Measurements from ENCODE around the gene MED10.

Gene MED10

GRCh38 chr5:6348476-6349000 is 29.8 kb downstream of the MED10 start:
- DNase-seq: no peak

DNA sequence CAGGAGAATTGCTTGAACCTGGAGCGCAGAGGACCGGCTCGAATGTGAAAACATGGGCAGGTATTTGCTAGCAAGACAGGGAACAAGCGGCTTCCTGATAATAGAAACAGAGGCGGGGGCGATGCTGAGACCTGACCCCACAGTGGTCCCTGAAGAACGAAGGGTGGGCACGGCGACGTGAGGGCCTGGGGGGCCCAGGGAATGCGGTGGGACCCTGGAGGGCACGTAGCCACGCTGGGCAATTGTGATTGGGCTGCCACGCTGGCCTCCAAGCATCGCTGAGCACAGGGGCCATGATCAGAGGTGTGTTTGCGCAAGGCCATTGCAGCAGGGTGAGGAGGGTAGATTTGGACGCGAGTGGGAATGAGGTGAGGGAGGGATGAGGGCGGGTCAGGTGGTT is 30.7 kb downstream of the MED10 start:
- no peak for DNase-seq

DNA sequence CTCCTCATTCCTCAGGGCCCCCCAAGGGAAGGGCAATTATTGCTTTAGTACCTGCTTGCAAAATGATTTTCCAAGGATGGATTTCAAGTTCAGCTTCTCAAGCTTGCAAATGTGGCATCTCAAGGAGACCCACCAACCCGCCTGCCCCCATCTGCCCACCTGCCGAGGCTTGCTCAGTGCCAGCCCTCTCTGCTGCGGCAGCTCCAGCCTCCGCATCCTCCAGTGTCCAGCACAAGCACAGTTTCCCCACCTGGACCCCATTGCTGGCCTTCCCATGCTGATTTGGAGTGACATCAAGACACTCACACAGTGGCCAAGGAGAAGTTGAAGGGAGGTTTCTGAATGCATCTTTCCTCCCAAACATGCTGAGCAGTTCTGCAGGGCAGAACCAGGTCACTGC is 31.2 kb downstream of the MED10 start:
- DNase-seq: no peak

GRCh38 chr5:6344593-6344989 is 33.8 kb downstream of the MED10 start:
- DNase-seq: no peak

DNA sequence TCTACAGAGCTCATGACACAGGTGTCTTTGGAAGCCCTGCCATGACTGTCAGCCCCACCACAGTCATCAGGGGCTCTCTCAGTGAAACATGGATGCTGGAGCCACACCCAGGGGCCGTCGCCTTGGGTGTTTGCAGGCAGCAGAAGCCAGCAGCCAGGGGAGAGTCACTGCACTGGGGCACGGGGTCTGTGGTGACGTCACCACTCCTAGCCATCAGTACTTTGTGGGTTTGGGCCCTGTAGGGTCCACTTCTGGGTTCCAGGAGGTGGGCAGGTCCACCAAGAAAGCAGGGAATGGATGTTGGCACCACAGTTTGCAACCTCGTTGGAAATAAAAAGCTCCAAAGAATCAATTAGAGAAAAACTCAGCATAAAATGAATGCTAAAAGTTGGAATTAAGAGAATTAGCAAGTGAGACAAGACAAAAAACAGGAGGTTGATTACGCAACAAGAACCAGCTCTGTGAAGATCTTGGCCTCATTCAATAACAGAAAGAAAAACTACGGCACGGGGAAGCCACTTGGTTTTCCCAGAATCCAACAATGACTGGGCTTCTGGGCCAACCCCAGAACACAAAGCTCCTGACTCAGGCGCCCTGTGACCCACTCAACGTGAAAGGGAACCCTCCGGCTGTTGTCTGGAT is 34.3 kb downstream of the MED10 start:
- no peak for DNase-seq

DNA sequence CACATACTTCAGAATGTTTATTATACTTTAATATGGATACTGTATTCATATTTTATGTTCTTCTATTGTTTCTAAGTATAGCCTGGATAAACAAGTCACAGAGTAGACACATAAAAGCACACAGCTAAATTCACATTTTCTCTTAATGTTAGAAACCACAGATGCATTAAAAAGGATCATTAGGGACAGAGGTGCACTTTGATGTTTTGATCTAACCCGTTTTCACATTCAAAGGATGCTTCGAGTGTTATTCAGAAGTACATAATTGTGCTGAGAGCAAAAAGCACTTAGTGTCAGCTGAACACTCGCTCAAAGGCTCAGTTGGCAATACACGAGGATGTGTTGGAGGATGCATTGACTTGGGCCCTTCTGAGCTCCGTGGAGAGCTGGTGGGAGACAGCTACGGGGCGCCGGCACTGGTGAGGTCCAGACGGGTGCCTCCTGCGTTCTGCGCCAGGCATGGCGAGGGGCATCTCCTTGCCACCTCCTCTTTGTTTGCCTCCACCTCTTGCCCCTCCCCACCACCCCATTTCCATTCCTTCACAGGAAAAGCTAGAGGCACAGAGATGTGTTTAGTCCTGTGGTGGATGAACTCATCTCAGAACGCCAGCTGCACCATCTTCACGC is 35.5 kb downstream of the MED10 start:
- peak in 1 of 2 experiments; percentile 21 for DNase-seq

DNA sequence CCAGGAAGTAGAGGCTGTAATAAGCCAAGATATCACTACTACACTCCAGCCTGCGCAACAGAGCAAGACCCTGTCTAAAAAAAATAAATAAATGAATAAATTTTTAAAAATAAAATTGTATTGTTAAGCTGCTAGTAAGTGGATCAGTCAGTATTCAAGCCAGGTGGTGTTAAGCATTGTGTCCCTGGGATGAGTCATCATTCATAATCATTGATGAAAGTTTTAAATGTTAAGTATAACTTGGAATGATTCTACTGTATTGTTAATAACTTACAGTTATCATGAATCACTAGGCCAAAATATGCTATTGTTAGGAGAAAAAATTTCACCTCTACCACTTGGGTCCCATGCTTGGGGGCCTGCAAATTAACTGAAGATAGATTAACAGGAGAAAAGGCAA is 38.2 kb downstream of the MED10 start:
- DNase-seq: no peak

DNA sequence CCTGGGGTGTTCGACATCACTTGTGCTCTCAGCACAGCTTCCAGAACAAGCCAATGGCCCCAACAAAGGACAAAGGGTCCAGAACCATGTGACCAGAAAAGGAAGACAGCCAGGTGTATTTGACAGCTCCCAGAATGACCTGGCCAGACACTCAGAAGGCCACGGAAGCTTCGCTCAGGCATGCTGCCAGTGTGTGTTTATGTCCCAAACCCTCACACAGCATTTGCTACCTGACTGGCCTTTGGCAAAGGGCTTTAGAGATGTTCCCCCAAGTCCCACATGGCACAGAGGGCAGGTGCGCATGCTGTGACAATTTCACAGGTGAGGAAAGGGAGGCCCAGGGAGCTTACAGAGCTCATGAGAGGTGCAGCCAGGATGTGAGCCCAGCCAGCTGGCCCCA is 39.5 kb downstream of the MED10 start:
- no peak for DNase-seq

DNA sequence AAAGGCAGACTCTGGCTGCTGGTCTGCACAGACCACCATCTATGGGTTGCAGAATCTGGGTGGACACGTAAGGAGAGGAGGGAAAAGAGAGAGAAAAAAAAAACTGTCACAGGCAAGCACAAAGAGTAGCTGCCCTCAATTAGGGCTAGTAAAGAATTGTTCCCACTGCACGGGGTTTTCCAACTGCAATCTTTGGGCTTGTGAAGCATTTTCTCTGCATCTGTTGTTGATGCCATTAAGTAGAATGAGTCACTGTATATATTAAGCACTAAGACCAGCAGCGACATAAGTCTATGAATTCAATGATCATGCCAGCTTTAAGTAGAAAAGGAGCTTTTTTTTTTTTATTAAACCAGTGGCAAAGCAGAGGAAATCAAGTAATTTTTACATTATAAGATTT is 40.2 kb downstream of the MED10 start:
- DNase-seq: no peak

GRCh38 chr5:6333182-6333905 is 45.0 kb downstream of the MED10 start:
- no peak for DNase-seq

DNA sequence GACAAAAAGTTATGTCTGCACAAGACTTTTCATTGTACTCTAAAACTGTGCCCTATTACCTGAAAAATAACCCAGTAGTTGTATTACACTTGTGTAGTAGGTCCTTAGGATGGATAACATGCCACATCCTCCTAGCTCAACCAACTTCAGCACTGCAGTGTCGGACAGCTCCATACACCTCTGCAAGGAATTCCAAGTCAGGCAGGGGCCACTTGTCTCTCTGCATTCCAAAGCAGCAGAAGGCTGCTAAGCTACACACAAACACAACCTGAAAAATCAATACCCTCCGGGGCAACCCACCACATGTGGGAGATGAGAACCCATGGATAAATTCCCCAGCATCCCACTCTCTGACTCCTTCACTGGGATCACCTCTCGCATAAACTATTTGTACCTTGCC is 50.2 kb downstream of the MED10 start:
- DNase-seq: no peak

DNA sequence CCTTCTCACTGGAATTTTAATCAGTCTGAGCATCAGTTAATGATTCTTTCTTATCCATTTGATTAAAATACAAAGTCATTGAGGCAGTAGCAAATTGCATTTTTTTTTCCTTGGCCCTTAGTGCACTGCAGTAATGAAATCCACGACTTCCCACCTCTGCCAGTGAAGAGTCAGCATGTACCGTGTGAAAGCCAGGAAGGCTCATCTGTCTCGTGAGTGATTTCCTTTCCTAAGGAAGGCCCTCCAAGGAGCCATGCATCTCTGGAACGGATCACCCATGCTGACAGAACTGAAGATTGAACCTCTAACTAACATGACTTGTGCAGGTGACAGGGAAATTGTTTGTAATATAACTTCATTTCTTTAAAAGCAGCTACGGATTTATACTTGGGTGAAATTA is 51.6 kb downstream of the MED10 start:
- DNase-seq: no peak

GRCh38 chr5:6322163-6322713 is 56.1 kb downstream of the MED10 start:
- DNase-seq: no peak

Measured in SHP77 (cell line).